GM21390 (cell line): ENCODE measurements around the gene SDHA.
"Not testable (repeated sequence)": the region's sequence is repeated elsewhere in the genome, so short reads cannot be mapped to it uniquely, and the experiment has no call there.

Source experiments
- ATAC-seq: cut with Tn5 transposase; IDR thresholded peaks from one replicate; pipeline ENCODE4 v1.9.1; 2021; ENCODE audit not compliant: unreplicated experiment

Gene SDHA

DNA sequence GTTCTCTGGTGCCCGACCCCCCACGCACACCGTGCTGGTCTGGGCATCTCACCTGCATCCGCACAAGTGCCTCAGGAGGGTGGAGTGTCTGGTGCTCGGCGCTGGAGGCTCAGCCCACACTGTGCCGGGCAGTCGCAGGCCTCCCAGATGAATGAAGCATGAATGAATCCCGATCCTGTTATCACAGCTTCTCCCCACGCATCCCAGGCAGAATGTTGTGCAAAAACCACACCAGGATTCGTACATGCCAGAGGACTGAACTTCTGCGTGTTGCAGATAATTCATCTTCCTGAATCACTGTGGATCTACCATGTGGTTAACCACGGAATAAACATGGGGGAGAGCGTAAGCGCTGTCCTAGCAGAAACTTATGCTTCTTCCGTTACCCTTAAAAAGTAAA, 78.8 kb downstream of the SDHA start:
- ATAC-seq = not testable (repeated sequence)

DNA sequence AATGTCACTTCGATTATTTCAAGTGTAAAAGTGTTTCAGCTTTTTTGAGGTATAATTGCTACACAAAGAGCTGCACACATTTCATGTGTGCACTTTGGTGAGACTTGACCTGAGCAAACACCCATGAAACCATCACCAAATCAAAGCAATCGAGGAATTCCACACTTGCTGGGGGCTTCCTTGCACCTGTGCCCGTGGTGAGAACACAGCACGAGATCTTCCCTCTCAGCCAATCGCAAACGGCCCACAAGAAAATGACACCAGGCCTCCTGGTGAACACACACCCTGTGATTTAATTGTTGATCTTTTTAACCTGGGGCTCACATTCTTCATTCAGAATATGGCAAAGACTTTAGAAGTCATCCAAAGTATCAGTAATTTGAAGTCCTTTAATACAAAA, 79.3 kb downstream of the SDHA start:
- not testable (repeated sequence) for ATAC-seq

DNA sequence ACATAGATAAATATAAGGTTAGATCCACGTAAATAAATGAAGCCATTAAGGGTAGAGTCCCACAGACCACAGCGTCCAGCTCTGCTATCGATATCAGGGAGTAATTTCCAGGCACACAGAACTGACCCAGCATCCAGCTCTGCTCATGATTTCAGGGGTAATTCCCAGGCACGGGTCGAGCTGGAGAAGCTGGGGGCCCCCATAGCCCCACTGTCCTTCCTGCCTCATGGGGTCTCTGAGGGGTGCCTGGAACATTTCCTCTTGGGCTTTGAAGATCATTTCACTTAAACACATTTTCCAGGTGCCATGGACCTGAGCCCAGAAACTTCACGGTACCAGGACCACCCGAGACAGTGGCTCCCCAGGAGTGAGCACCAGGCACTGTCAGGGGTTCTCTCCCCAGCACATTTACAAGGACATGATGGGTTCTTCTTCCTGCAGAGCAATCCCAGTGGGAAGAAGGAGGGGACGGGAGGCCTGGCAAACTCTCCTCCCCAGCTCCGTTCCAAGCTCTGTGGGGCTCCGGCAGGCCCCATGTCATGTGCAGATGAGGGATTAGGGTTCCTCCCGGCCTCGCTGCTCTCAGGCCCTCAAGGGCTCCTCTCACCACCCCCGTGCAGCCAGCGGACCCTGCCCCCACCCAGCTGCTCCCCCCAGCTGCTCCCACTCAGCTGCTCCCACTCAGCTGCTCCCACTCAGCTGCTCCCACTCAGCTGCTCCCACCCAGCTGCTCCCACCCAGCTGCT, 80.0 kb downstream of the SDHA start:
- ATAC-seq = not testable (repeated sequence)

DNA sequence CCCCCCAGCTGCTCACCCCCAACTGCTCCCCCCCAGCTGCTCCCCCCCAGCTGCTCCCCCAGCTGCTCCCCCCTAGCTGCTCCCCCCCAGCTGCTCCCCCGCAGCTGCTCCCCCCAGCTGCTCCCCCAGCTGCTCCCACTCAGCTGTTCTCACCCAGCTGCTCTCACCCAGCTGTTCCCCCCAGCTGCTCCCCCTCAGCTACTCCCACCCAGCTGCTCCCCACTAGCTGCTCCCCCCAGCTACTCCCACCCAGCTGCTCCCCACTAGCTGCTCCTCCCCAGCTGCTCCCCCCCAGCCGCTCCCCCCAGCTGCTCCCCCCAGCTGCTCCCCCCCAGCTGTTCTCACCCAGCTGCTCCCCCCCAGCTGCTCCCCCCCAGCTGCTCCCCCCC, 80.6 kb downstream of the SDHA start:
- no peak for ATAC-seq

DNA sequence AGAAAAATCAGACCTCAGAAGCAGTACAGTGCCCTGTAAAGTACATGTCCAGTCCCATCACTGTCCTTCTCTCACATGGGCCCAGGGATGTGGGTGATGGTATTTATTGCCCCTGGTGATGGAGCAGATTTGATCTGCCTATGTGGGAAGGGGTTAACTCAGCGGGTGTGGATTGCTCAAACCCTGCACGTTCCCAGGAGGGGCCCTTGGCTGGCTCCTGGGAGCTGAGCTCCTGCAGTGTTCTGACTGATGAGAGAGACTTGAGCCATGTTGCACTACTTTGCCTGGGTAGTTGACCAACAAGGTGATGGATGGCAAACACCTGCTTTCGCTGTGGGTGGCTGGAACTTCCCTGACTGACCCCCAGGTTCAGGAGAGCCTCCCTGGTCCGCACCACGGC, 81.8 kb downstream of the SDHA start:
- not testable (repeated sequence) for ATAC-seq

DNA sequence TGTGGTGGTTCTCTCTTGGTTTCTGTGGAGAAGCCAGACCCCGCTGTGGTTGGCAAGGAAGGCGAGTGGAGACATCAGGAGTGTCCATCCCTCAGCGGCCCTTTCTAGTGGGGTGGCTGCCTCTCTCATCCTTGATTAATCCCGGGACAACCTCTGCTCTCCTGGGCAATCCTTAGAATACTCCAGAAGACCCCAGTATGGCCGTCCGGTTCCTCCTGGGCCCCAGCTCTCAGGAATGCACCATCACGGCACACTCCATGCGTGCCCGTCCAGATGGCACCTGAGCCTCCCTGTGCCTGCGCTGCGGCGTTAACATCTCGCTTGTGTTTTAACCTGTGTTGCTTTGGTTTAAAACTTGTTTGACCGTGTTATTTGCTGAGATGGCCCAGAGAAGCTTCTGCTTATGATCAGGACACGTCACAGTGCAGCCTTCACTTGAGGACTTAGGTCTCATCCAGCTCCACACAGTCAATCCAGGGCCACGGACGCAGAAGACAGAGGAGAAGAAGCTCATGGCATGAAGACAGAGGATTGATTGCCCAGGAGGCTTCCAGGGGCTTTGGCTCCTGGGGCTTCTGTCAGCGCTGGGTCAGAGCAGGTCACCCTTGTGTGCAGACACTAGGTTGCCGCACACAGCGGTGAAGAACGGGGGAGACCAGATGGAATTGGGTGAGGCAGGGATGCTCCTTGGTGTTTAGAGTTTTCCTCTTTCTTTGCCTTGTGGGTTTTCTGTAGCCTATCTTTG, 82.7 kb downstream of the SDHA start:
- ATAC-seq = not testable (repeated sequence)

DNA sequence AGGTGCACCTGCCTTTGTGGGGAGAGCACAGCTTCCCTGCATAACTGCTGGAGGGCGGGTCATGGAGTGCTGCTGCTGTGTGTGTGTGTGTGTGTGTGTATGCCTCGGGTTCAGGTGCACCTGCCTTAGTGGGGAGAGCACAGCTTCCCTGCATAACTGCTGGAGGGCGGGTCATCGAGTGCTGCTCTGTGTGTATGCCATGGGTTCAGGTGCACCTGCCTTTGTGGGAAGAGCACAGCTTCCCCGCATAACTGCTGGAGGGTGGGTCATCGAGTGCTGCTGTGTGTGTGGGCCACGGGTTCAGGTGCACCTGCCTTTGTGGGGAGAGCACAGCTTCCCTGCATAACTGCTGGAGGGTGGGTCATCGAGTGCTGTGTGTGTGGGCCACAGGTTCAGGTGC, 84.3 kb downstream of the SDHA start:
- ATAC-seq = not testable (repeated sequence)

DNA sequence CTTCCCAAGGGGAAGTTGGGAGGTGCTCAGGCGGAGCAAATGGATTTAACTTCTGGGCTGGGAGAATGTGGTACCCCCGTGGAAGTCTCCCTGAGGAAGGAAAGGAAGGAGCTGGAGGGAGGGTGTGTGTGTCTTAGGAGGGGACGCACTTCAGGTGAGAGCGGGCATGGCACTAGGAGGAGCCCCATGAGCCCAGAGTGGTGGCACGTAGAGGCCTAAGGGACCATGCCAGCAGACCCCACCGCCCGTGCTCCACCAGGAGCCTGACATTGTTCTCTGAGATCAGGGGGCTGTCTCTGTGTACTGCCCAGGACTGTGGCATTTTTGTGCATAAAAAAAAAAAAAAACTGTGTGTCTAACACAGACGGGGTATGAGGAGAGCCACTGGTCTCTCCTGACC, 84.8 kb downstream of the SDHA start:
- ATAC-seq = no peak

DNA sequence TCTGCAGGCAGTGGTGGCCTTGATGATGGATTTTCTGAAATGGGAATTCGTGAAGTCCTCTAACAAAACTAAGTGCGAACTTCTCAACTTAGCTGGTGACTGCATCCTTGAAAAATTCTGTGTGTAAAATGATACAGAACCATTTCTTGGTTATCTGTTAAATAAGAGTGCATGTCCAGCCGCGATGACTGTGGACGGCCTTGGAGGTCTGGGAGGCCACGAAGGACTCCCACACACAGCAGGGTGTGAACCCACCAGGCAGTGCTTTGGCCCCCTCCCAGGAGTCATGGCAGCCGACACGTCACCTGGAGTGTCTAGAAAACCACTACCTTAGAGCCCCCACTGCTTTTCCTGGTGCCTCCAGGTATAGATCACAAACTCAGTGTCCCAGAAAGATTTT, 85.6 kb downstream of the SDHA start:
- ATAC-seq = not testable (repeated sequence)

DNA sequence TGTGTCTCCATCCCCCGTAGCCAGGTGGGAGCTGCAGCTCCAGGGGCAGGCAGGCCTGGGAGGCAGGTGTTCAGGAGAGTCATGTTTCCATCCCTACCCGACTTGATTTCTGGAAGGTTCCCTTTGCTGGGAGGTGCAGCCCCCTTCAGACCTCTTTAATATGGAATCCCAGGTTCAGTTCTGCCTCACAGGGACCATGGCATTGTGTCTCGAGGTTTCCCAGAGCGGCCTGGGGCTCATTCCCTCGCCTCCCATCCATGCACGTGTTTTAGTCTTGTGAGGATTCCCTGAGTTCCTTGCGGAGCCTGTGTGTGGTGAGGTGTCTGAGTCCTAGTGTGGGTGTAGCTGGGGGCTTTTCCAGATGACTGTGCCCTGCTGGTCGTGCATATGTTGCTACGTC, 86.9 kb downstream of the SDHA start:
- no peak for ATAC-seq

DNA sequence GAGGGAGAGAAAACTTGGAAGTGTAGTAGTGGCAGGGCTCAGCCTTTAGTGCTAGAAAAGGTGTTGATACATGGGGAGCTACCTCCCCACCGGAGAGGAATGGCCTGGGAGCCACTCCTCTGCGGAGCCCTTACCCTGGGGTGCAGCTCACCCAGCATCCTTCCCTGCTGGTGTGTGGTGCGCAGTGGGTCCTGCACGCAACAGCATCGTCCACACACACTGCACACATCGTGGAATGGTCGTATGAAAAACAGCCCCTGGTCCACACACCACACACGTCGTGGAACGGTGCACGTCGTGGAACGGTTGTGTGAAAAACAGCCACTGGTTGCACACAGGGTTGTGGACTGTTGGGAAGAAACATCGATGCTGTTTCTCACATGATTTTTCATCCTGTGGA, 87.3 kb downstream of the SDHA start:
- no peak for ATAC-seq

DNA sequence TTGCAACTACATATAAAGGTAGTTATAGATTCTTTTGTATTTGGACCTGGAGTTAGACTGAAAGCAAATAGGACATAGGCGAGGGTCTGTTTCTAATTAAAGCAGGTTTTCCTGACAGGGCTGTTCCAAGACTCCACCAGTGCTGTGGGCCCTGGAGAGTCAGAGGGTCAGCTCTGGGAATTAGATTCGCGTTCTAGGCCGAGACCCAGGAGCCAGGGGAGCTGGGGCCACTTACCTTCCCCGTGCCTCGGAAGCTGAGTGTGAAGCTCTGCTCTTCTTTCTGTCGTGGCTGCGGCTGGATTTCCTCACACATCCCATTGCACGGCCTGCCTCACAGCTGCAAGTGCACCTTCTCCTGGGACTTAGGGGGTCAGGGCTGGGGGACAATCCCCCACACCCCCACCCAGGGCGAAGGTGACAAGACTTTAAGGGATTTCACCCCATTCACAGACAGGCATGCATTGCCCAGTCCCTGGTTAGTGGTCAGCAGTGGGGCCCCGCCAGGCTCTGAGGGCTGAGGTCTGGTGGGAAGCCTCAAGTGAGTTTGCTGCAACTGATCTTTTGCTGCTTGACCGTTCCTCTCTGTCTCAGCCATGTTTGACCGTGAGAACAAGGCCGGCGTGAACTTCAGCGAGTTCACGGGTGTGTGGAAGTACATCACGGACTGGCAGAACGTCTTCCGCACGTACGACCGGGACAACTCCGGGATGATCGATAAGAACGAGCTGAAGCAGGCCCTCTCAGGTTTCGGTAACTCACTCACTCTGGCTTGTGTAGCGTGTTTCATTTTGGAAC, 88.1 kb downstream of the SDHA start:
- ATAC-seq = no peak
